Testis (tissue), 3 donors: ENCODE data around the gene KIT. TPM values are rescaled to one million over a fixed set of nuclear protein-coding genes. Genes with fewer than 3 reads are reported as not detected.
"Not testable (repeated sequence)": the region's sequence is repeated elsewhere in the genome, so short reads cannot be mapped to it uniquely, and the experiment has no call there.

Experiments
- DNase-seq: peaks from one replicate; pipeline ENCODE4 v3.0.0-alpha.2; 2019
- H3K27ac ChIP-seq, 2 donors: fragments of 200-600 bp; sonication (generic); one replicate each; pipeline ENCODE4 v1.5.1; 2019
- H3K27me3 ChIP-seq: fragments of 200-600 bp; sonication (generic); one replicate; pipeline ENCODE4 v1.5.1; 2019
- H3K36me3 ChIP-seq: fragments of 200-600 bp; sonication (generic); one replicate; pipeline ENCODE4 v1.5.1; 2017; ENCODE audit warnings: low read depth; ENCODE audit errors: missing control alignments
- H3K4me1 ChIP-seq: fragments of 200-600 bp; sonication (generic); one replicate; pipeline ENCODE4 v1.5.1; 2019
- H3K4me3 ChIP-seq, 2 donors: fragments of 200-600 bp; sonication (generic); one replicate each; pipeline ENCODE4 v1.5.1; 2017 to 2019
- H3K9me3 ChIP-seq: fragments of 200-600 bp; sonication (generic); one replicate; pipeline ENCODE4 v1.5.1; 2017
- CTCF ChIP-seq, 3 experiments: fragments of 450-650 bp in 2 of 3; fragments of 200-600 bp in 1 of 3; sonication (generic) in 1 of 3; IDR thresholded peaks; one replicate each; pipeline ENCODE4 v1.5.1; 2016 to 2019; ENCODE audit warnings: antibody characterized with exemption in 3 of 3, mild to moderate bottlenecking in 2 of 3, moderate library complexity in 1 of 3
- POLR2A ChIP-seq: fragments of 450-650 bp; IDR thresholded peaks from one replicate; pipeline ENCODE4 v1.6.1; 2017; ENCODE audit warnings: antibody characterized with exemption, mild to moderate bottlenecking, moderate library complexity
- WGBS, 2 donors: methylation state at CpG; one replicate each; pipeline ENCODE4 v1.1.5; 2018; 5-methylcytosine and 5-hydroxymethylcytosine counted together
- intact Hi-C: fragments of 100-400 bp; cut with DNase I; formaldehyde crosslinking; loops from one replicate; pipeline ENCODE4 v1.15.1; 2023; ENCODE audit warnings: low total_unique reads
- polyA plus RNA-seq: library from polyadenylated mRNA; stranded (reverse); fragments of 350-450 nt; fragmentation: Illumina TruSeq; extraction: RNeasy Lipid Tissue Mini Kit (QIAGEN cat#74804); gene quantifications from one replicate; pipeline ENCODE4 v1.2.3, GENCODE V29; 2014; ENCODE audit warnings: low read depth, low replicate concordance; ENCODE audit not compliant: insufficient read depth
- total RNA-seq, 2 donors: library from RNA; depleted of rRNA; stranded (reverse); fragments of >200 nt; gene quantifications; one replicate each; pipeline ENCODE4 v1.2.3, GENCODE V29; 2016

KIT gene
- total and polyA plus RNA-seq, 3 donors from 2014 or later = 10.6 to 15.2 (median 10.7) TPM

DNA sequence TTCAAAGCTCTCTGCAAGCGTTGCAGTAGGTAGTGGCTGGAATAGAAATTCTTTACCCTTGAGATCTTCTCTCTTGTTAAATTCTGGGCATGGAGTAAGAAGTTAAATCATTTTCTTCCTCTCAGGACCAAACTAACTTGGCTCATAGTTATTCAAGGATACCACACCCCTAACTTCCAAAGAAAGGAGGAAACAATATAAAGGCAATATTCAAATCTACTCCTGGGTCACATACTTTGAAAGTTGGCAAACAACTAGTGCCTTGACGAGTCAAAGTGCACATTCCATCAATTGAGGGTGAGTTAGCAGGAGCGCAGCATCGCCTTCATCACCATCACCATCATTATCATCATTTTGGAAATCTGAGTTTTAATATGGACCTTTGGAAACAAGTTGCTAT, 20.4 kb upstream of the KIT start:
- 79 to 94% methylated on average over 4 of the region's 4 CpGs for WGBS, 2 donors
- Histone ChIP-seq H3K9me3 (no peaks in the 10 kb centered on the region), H3K27ac (no peak overlapping the region), H3K4me1 (no peaks in the 10 kb centered on the region), H3K27me3 (no peaks in the 10 kb centered on the region), H3K36me3 (no peaks in the 10 kb centered on the region), H3K4me3 (no peak overlapping the region)
- intact Hi-C loops = no loop called here
- DNase-seq = no peak
- TF ChIP-seq POLR2A (no peak), CTCF (IDR thresholded peaks at IDR 0.05) (no peak)

- H3K4me3 ChIP-seq, H3K36me3 ChIP-seq, intact Hi-C loops, H3K4me1 ChIP-seq, H3K27ac ChIP-seq, H3K9me3 ChIP-seq, H3K27me3 ChIP-seq, DNase-seq: not testable (repeated sequence)
- WGBS, 2 donors = 95% methylated on average over 9 of the region's 9 CpGs
These were observed 16.7 kb upstream of the KIT start for GRCh38 chr4:54641101-54641500.

DNA sequence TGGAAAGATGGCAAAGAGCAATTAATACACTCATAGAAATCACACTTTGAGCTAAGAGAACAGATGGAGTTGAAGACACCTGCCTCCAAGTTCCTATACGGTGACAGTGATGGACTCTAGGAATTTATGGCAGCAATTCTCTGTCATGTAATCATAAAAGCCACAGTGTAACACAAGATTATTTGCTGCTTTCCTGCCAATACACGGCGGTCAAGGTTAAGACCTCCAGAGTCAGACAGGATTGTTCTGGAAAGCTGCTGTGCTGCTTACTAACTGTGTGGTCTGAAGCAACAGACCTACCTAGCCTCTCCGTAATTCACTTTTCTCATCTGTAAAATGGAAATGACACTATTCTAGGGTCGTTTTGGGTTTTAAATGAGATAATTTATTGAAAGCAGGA, 14.6 kb upstream of the KIT start:
- peak; percentile 28 for DNase-seq
- Histone ChIP-seq H3K4me3 (no peak overlapping the region), H3K27me3 (no peaks in the 10 kb centered on the region), H3K9me3 (no peaks in the 10 kb centered on the region), H3K27ac (no peak overlapping the region), H3K36me3 (no peaks in the 10 kb centered on the region), H3K4me1 (no peaks in the 10 kb centered on the region)
- intact Hi-C loops = no loop called here
- WGBS, 2 donors = 25 to 33% methylated on average over 5 of the region's 5 CpGs
- TF ChIP-seq CTCF (IDR thresholded peaks at IDR 0.05) (no peak), POLR2A (no peak)

- no peak for DNase-seq
These were observed 13.6 kb upstream of the KIT start for GRCh38 chr4:54643958-54644751.

DNA sequence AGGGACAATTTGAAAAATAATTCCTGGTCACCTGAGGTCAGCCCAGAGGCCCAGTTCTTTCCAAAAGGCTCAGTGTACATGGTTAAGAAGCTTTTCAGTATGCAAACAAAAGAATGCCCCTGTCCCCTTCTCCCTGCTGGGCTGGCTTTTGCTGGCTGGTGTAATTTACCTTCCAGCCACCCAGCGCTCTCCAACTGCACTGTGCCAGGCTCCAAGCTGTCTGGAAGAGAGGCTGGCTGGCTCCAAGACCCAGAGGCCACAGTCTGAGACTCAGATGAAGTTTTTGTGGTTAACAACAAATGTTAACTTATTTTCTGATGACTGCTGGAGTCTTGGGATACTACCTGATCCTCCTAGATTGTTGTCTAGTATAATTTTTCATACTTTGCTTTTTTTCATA, 11.9 kb upstream of the KIT start:
- TF ChIP-seq POLR2A (no peak), CTCF (IDR thresholded peaks at IDR 0.05) (no peak)
- Histone ChIP-seq H3K27ac (no peak overlapping the region), H3K36me3 (no peaks in the 10 kb centered on the region), H3K9me3 (no peaks in the 10 kb centered on the region), H3K27me3 (no peaks in the 10 kb centered on the region), H3K4me1 (no peaks in the 10 kb centered on the region), H3K4me3 (no peak overlapping the region)
- intact Hi-C loops = no loop called here
- no peak for DNase-seq
- WGBS, 2 donors = 85 to 95% methylated on average over 1 of the region's 1 CpG

More at GRCh38 chr4:54643958-54644751, 13.6 kb upstream of the KIT start:
- intact Hi-C loops = no loop called here
- 51 to 65% methylated on average over 6 of the region's 6 CpGs for WGBS, 2 donors
- H3K9me3 ChIP-seq = no peaks in the 10 kb centered on the region
- TF ChIP-seq POLR2A (no peak), CTCF (IDR thresholded peaks at IDR 0.05) (no peak)
- H3K4me1 ChIP-seq = no peaks in the 10 kb centered on the region
- H3K4me3 ChIP-seq = no peak overlapping the region
- H3K27me3 ChIP-seq = no peaks in the 10 kb centered on the region
- no peak overlapping the region for H3K27ac ChIP-seq
- H3K36me3 ChIP-seq = no peaks in the 10 kb centered on the region
